Small intestine (tissue), 16 donors: ENCODE data around the gene EPHA6. TPM values are rescaled to one million over a fixed set of nuclear protein-coding genes. Genes with fewer than 3 reads are reported as not detected.

Experiments
- DNase-seq, 2 donors: peaks; one replicate each; pipeline versions ENCODE4 v3.0.0 to v3.0.0-alpha.2; 2013
- FAIRE-seq: peaks from 2 replicates; lab custom pipeline; 2012; peaks lifted over from hg19 to GRCh38; lab: Jason Lieb, UNC
- H3K27ac ChIP-seq, 3 donors: one replicate each; pipeline ENCODE4 v1.5.1; 2013; ENCODE audit warnings: low read length in 2 of 3, mild to moderate bottlenecking in 2 of 3, control low read depth in 1 of 3, inconsistent platforms in 1 of 3, low read depth in 1 of 3, moderate library complexity in 1 of 3
- H3K27me3 ChIP-seq, 3 donors: one replicate each; pipeline ENCODE4 v1.6.1; 2013; ENCODE audit warnings: low read length in 3 of 3, inconsistent platforms in 1 of 3; ENCODE audit not compliant: control insufficient read depth in 3 of 3, insufficient read depth in 3 of 3
- H3K36me3 ChIP-seq, 3 donors: one replicate each; pipeline ENCODE4 v1.6.1; 2013; ENCODE audit warnings: low read length in 3 of 3, inconsistent platforms in 1 of 3, low read depth in 1 of 3, mild to moderate bottlenecking in 1 of 3, moderate library complexity in 1 of 3; ENCODE audit not compliant: control insufficient read depth in 3 of 3, insufficient read depth in 2 of 3
- H3K4me1 ChIP-seq, 3 donors: one replicate each; pipeline ENCODE4 v1.6.1; 2013; ENCODE audit warnings: low read length in 2 of 3, inconsistent platforms in 1 of 3, low read depth in 1 of 3, mild to moderate bottlenecking in 1 of 3, moderate library complexity in 1 of 3; ENCODE audit not compliant: control insufficient read depth in 3 of 3, insufficient read depth in 2 of 3
- H3K4me3 ChIP-seq, 3 donors: one replicate each; pipeline ENCODE4 v1.5.1; 2013; ENCODE audit warnings: low read length in 3 of 3, control low read depth in 1 of 3, inconsistent platforms in 1 of 3, low read depth in 1 of 3, mild to moderate bottlenecking in 1 of 3, moderate library complexity in 1 of 3
- H3K9me3 ChIP-seq, 2 donors: one replicate each; pipeline ENCODE4 v1.6.1; 2013; ENCODE audit warnings: low read depth in 1 of 2, low read length in 1 of 2; ENCODE audit not compliant: control insufficient read depth in 2 of 2, insufficient read depth in 1 of 2
- WGBS, 3 donors: extraction: QIAGEN DNeasy Blood & Tissue Kit; methylation state at CpG; one replicate each; pipeline ENCODE4 v1.1.7; 2013; 5-methylcytosine and 5-hydroxymethylcytosine counted together
- long read RNA-seq, 10 donors: transcript quantifications; one replicate each; lab custom pipeline, GENCODE V29; 2026
- polyA plus RNA-seq, 4 donors: library from polyadenylated mRNA; stranded (reverse) in 3 of 4; unstranded in 1 of 4; fragments of 200-250 nt in 3 of 4; fragments of 120-200 nt in 1 of 4; gene quantifications; one replicate each; pipeline versions ENCODE4 v1.2.1 to v1.2.3, GENCODE V29; 2013
- donor health status: healthy with polysubstance abuse.
- donor health status: control.
- donor health status: control.
- donor health status: Bipolar disorder and iron deficiency.
- donor health status: healthy.

Gene EPHA6
- under 1 TPM in 2 of 4 donors, not detected in 2; 0.03 to 0.78 TPM for polyA plus RNA-seq
- long read RNA-seq, donor 1: 0 reads
- long read RNA-seq, donor 2: 0 reads
- long read RNA-seq, donor 3: 0 reads
- long read RNA-seq, donor 4: 0 reads
- long read RNA-seq, donor 5: 0 reads
- long read RNA-seq, donor 6: 0 reads
- long read RNA-seq, donor 7: 0 reads
- long read RNA-seq, donor 8: 0 reads
- long read RNA-seq, donor 9: 0 reads
- long read RNA-seq, donor 10: 0 reads

DNA sequence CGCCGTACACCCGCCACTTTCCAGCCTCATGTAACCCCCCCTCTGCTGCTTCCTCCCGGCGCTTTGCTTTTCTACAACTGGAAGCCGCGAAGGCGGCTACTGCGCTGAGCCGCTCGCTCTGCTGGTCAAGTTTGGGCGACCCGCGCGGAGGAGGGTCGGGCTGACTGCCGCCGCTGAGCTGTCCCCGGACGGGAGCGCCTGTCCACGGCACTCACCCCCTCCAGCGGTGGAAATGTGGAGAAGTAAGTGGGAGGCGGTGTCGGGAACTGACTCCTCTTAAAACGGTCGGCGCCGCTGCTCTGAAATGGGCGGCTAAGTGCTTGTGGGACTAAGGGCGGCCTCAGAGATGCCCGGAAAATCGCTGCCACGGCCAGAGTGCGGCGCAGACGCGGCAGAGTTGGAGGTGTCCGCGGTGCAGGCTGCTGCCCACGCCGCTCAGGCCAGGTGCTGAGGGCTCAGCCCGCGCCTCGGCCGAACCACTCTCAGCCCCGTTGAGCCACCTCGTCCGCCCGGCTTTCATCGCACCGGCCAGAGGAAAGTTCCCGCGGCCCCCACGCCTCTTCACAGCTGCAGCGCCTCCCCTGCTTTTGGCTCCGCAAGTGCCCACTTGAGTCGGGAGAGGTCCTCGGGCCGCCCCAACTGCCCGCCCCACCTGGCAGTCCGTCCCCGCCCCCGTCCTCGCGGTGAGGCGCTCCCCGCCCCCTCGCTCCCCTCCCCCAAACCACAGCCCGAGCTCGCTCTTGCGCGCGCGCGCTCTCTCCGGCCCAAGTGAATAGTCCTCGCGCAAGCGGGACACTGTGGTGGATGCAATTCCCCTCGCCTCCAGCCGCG is at the start of gene EPHA6:
Gene EPHA6, plus strand, starts transcription at position 775 of the 831 bp plus-strand sequence.
- FAIRE-seq (no peak), DNase-seq (peak; percentile 3 to 75)
- Histone ChIP-seq H3K27ac (peak within 1 kb of the TSS in 1 of 3 donors; percentile 47), H3K36me3 (no peaks in the 10 kb centered on the region), H3K4me3 (peak within 1 kb of the TSS; percentile 23 to 64 (median 31)), H3K27me3 (peaks cover 5 to 19% (median 11%) of the 10 kb centered on the region in 3 donors), H3K9me3 (no peaks in the 10 kb centered on the region), H3K4me1 (peaks cover 0 to 8% (median 0%) of the 10 kb centered on the region in 3 donors)
- 1 to 3% (median 3%) methylated on average over 65 to 83 of the region's 83 CpGs for WGBS, 3 donors

DNA sequence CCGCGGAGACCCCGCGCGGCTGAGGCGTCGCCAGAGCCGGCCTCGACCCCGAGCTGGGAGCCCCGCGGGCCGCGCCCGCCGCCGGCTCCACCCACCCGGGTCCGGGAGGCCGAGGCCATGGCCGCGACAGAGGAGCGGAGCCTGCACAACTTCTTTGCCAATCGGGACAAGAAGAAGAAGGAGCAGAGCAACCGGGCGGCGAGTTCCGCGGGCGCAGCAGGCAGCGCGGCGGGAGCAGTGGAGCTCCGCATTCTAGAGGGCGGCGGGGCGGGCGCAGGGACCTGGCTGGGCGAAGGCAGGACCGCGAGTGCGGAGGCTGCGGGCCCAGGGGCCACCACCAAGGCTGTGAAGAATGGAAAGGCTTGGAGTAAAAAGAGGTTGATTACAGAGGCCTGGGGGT is 37.6 kb upstream of the EPHA6 start:
- peaks cover 0 to 16% of the 10 kb centered on the region in 2 donors for H3K9me3 ChIP-seq
- H3K4me1 ChIP-seq: no peaks in the 10 kb centered on the region
- FAIRE-seq (no peak), DNase-seq (no peak)
- H3K4me3 ChIP-seq: no peak overlapping the region
- no peaks in the 10 kb centered on the region for H3K27me3 ChIP-seq
- H3K27ac ChIP-seq: no peak overlapping the region
- H3K36me3 ChIP-seq: no peaks in the 10 kb centered on the region
- 46 to 70% (median 69%) methylated on average over 43 of the region's 43 CpGs for WGBS, 3 donors

GRCh38 chr3:96779810-96780209 is 34.6 kb upstream of the EPHA6 start:
- Histone ChIP-seq H3K36me3 (no peaks in the 10 kb centered on the region), H3K27me3 (no peaks in the 10 kb centered on the region), H3K27ac (no peak overlapping the region), H3K4me1 (no peaks in the 10 kb centered on the region), H3K9me3 (peaks cover 0 to 11% of the 10 kb centered on the region in 2 donors), H3K4me3 (no peak overlapping the region)
- no peak for DNase-seq
- FAIRE-seq: no peak
- WGBS, 3 donors: 81 to 86% (median 85%) methylated on average over 6 of the region's 6 CpGs

GRCh38 chr3:96796101-96796500 is 18.3 kb upstream of the EPHA6 start:
- FAIRE-seq: no peak
- H3K27ac ChIP-seq: no peak overlapping the region
- peaks cover 0 to 6% of the 10 kb centered on the region in 2 donors for H3K9me3 ChIP-seq
- H3K4me1 ChIP-seq: no peaks in the 10 kb centered on the region
- H3K36me3 ChIP-seq: no peaks in the 10 kb centered on the region
- H3K27me3 ChIP-seq: no peaks in the 10 kb centered on the region
- 83 to 90% (median 83%) methylated on average over 5 of the region's 5 CpGs for WGBS, 3 donors
- no peak for DNase-seq
- H3K4me3 ChIP-seq: no peak overlapping the region

DNA sequence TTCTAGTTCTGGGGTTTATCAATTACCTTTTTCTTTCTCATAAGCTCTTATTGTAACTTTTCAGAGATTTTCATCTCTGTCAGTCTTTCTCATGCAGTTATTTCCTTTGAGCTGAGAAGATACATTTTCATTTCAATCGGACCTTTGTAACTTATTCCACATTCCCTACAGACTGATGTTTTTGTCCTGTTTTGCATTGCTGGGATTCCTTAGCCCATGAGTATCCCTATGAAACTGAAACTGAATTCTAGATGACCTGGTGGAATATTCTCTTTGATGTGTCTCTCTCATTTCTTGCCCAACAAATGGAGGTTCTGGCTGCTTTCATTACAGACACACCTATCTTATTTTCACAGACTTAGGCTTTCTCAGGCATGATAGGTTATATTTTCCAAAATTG is 10.5 kb upstream of the EPHA6 start:
- H3K36me3 ChIP-seq: no peaks in the 10 kb centered on the region
- no peak overlapping the region for H3K4me3 ChIP-seq
- no peaks in the 10 kb centered on the region for H3K27me3 ChIP-seq
- 70 to 77% (median 72%) methylated on average over 1 of the region's 1 CpG for WGBS, 3 donors
- H3K27ac ChIP-seq: no peak overlapping the region
- H3K9me3 ChIP-seq: no peaks in the 10 kb centered on the region
- FAIRE-seq (no peak), DNase-seq (no peak)
- no peaks in the 10 kb centered on the region for H3K4me1 ChIP-seq

- no peaks in the 10 kb centered on the region for H3K9me3 ChIP-seq
- WGBS, 3 donors: 66 to 73% (median 71%) methylated on average over 1 of the region's 1 CpG
Observed at GRCh38 chr3:96806341-96806740, 8.1 kb upstream of the EPHA6 start.

GRCh38 chr3:96813134-96813819 is 1.1 kb upstream of the EPHA6 start:
- peaks cover 0 to 8% (median 0%) of the 10 kb centered on the region in 3 donors for H3K4me1 ChIP-seq
- no peaks in the 10 kb centered on the region for H3K9me3 ChIP-seq
- H3K27me3 ChIP-seq: peaks cover 5 to 19% (median 11%) of the 10 kb centered on the region in 3 donors
- FAIRE-seq: no peak
- H3K36me3 ChIP-seq: no peaks in the 10 kb centered on the region
- DNase-seq: peak; percentile 46 to 90
- H3K27ac ChIP-seq: peak overlapping the region in 1 of 3 donors; percentile 47
- peak overlapping the region; percentile 23 to 64 (median 31) for H3K4me3 ChIP-seq
- 1 to 3% (median 2%) methylated on average over 59 to 79 of the region's 79 CpGs for WGBS, 3 donors

More at GRCh38 chr3:96806341-96806740, 8.1 kb upstream of the EPHA6 start:
- H3K4me1 ChIP-seq: no peaks in the 10 kb centered on the region
- no peak overlapping the region for H3K4me3 ChIP-seq
- DNase-seq (no peak), FAIRE-seq (no peak)
- H3K27ac ChIP-seq: no peak overlapping the region
- no peaks in the 10 kb centered on the region for H3K36me3 ChIP-seq
- no peaks in the 10 kb centered on the region for H3K27me3 ChIP-seq
